KG1 (cell line): ENCODE data around the gene ACO1.

Source experiments
- DNase-seq: peaks from one replicate; lab custom pipeline; 2025; lab: John Stamatoyannopoulos, UW

Gene ACO1

DNA sequence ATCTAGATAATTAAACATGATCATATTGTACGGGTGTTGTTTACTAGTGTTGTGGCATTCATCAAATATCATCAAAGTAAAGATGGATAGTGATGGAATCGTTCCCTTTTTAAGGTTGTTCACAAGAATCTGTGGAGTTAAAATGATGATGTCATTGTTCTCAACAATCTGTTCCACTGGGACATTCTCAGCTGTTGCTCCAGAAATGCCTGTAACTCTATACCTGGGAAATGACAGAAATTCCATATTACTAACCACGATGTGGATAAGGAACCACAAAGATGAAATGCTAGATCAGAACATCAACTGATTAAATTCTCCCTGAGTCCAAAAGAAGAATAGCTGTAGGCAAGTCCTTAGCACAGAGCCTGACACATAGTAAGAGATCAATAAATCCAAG is 103.5 kb downstream of the ACO1 start:
- no peak for DNase-seq

DNA sequence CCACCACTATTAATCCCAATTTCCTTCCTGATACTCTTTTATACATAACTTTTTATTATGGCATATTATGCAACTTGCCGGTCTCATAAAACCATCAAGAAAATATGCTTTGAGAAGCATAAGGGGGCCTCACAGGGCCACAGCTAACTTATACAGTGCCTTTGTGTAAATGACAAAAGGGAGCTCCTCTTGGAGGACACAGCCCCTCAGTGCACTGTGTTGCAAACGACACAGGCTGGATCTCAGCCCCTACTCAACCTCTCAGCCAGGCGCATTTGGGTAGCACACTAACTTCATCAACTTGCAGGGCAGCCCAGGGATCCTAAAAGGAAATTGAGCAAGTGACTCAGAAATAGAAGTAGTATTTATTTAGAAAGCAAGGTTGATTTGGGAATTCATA is 106.2 kb downstream of the ACO1 start:
- no peak for DNase-seq

DNA sequence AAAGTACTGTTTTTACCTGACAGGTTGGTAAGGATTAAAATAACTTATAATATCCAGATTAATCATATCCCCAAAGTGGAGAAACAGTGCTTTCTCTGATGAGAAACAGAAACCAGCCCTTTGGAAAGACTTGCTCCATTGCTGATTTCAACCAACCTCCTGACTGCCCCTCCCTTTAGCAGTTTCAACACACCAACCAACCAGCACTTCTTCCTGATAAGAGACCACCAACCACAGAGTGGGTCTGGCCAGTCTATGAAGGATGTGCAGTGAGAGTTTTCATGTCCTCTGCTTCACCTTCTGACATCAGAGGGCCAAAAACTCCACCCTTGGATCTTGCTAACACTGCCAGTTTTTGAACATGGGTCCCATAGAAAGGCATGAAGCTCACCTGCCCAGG is 113.5 kb downstream of the ACO1 start:
- no peak for DNase-seq

DNA sequence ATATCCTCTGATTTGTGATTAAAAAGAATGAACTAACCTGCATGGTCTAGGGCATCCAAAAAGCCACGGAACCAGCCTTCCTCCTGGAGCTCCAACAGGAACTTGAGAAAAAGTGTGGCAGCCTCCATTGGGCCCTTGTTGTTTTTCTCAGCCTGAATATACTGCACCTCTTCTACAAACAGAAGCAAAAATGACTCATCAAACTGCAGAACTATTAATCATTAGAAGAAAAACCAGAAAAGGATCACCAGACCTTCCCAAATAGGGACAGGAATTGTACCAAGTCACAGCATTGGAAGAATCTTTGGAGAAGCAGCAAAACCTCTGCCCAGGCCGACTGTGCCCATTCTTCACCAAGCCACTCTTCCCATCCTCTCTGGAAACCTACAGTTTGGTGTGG is 116.3 kb downstream of the ACO1 start:
- DNase-seq = no peak

DNA sequence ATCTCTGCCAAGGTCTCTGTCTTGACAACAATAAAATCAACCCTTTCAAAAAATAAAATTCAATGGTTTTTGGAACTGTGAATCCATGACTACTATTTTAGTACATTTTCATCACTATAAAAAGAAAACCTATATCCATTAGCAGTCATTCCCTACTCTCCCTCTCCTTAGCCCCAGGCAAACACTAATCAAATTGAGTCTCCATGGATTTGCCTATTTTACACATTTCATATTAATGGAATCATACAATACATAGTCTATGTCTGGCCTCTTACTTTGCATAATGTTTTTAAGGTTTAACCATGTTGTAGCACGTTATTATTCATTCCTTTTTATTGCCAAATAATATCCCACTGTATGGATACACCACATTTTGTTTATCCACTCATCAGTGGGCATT is 117.4 kb downstream of the ACO1 start:
- DNase-seq = no peak

DNA sequence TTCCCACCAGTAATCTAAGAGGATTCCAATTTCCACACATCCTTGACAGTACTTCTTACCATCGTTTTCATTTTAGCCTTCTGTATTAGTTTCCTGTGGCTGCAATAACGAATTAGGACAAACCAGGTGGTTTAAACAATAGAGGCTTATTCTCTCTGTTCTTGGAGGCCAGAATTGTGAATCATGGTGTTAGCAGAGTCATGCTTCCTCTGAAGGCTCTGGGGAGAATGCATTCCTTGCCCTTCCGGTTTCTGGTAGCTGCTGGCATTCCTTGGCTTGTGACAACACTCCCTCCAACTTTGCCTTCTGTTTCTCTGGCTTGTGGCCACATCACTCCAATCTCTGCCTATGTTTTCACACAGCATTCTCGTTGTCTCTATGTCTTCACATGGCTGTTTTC is 118.0 kb downstream of the ACO1 start:
- DNase-seq = no peak

DNA sequence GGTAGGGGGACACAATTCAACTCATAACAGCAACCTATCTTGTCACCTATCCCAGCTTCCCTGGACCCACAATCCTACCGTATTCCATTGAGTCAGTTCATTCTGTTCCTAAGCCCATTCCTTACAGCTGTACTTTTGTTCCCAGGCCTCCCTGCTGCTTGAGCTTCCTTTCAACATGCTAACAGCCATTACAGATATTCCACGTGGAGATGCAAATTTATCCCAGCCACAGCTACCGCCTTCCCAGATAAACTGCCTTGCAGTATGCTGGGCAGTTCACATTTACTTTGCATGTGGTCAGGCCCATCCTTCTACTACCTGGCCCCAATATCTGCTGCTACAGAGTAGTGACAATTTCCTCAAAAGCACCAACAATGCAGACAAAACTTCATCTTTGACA is 118.6 kb downstream of the ACO1 start:
- DNase-seq = no peak
